Mesenchymal stem cell (in vitro differentiated cells and primary cell): ENCODE measurements around the gene SCAPER.

Experiments used
- DNase-seq: peaks from one replicate; pipeline ENCODE4 v3.0.0-alpha.2; 2013
- H2AFZ ChIP-seq: one replicate; pipeline ENCODE4 v1.6.1; 2013; ENCODE audit warnings: low read depth, mild to moderate bottlenecking, control low read depth, inconsistent platforms, low read length, moderate library complexity
- H2AK5ac ChIP-seq: 2 replicates; pipeline ENCODE4 v1.6.1; 2013; ENCODE audit warnings: low read length, moderate library complexity, mild to moderate bottlenecking, inconsistent platforms; ENCODE audit not compliant: severe bottlenecking
- H2BK120ac ChIP-seq: one replicate; pipeline ENCODE4 v1.6.1; 2013; ENCODE audit warnings: low read depth, mild to moderate bottlenecking, inconsistent platforms, low read length, moderate library complexity
- H2BK12ac ChIP-seq, 2 experiments: one replicate each; pipeline ENCODE4 v1.6.1; 2013; ENCODE audit warnings: inconsistent platforms in 2 of 2, low read length in 2 of 2, mild to moderate bottlenecking in 2 of 2, moderate library complexity in 2 of 2, control low read depth in 1 of 2
- H2BK15ac ChIP-seq: one replicate; pipeline ENCODE4 v1.6.1; 2013; ENCODE audit warnings: mild to moderate bottlenecking, low read depth, inconsistent platforms; ENCODE audit not compliant: poor library complexity, severe bottlenecking
- H2BK5ac ChIP-seq: 2 replicates; pipeline ENCODE4 v1.6.1; 2013; ENCODE audit warnings: low read depth, mild to moderate bottlenecking, low read length, control low read depth, inconsistent platforms; ENCODE audit not compliant: poor library complexity, severe bottlenecking
- H3K14ac ChIP-seq, 2 experiments: one replicate each; pipeline ENCODE4 v1.6.1; 2013; ENCODE audit warnings: inconsistent platforms in 2 of 2, low read length in 2 of 2, control low read depth in 1 of 2, mild to moderate bottlenecking in 1 of 2, moderate library complexity in 1 of 2
- H3K18ac ChIP-seq, 2 experiments: one replicate each; pipeline ENCODE4 v1.6.1; 2013; ENCODE audit warnings: inconsistent platforms in 2 of 2, low read length in 2 of 2, control low read depth in 1 of 2, low read depth in 1 of 2, mild to moderate bottlenecking in 1 of 2
- H3K23ac ChIP-seq, 2 experiments: one replicate each; pipeline ENCODE4 v1.6.1; 2013; ENCODE audit warnings: inconsistent platforms in 2 of 2, low read length in 2 of 2, mild to moderate bottlenecking in 2 of 2, moderate library complexity in 2 of 2, control low read depth in 1 of 2
- H3K27ac ChIP-seq: 2 replicates; pipeline ENCODE4 v1.5.1; 2013; ENCODE audit warnings: mild to moderate bottlenecking, moderate library complexity, low read length, control low read depth, inconsistent platforms; ENCODE audit not compliant: poor library complexity, severe bottlenecking
- H3K27me3 ChIP-seq, 2 experiments: 2 replicates each; pipeline versions ENCODE4 v1.6.1 to v1.7.0; 2013; ENCODE audit warnings: low read length in 2 of 2, mild to moderate bottlenecking in 2 of 2, moderate library complexity in 2 of 2, control low read depth in 1 of 2, inconsistent platforms in 1 of 2; ENCODE audit not compliant: control insufficient read depth in 1 of 2, insufficient read depth in 1 of 2
- H3K36me3 ChIP-seq, 2 experiments: 2 replicates each; pipeline versions ENCODE4 v1.6.1 to v1.7.0; 2013; ENCODE audit warnings: low read length in 2 of 2, control low read depth in 1 of 2, inconsistent platforms in 1 of 2, low read depth in 1 of 2, mild to moderate bottlenecking in 1 of 2; ENCODE audit not compliant: insufficient read depth in 2 of 2, control insufficient read depth in 1 of 2
- H3K4ac ChIP-seq, 2 experiments: one replicate each; pipeline ENCODE4 v1.6.1; 2013; ENCODE audit warnings: inconsistent platforms in 2 of 2, low read length in 2 of 2, mild to moderate bottlenecking in 2 of 2, moderate library complexity in 2 of 2, control low read depth in 1 of 2, low read depth in 1 of 2
- H3K4me1 ChIP-seq: 2 replicates; pipeline ENCODE4 v1.6.1; 2013; ENCODE audit warnings: low read depth, low read length, control low read depth; ENCODE audit not compliant: control insufficient read depth, insufficient read depth
- H3K4me2 ChIP-seq: 2 replicates; pipeline ENCODE4 v1.6.1; 2013; ENCODE audit warnings: low read length, mild to moderate bottlenecking, inconsistent platforms; ENCODE audit not compliant: poor library complexity, severe bottlenecking
- H3K4me3 ChIP-seq, 2 experiments: 2 replicates each; pipeline versions ENCODE4 v1.5.1 to v1.7.0; 2013; ENCODE audit warnings: low read length in 2 of 2, mild to moderate bottlenecking in 2 of 2, control low read depth in 1 of 2, low read depth in 1 of 2; ENCODE audit not compliant: insufficient read depth in 1 of 2
- H3K79me1 ChIP-seq: replicated peaks from 2 replicates; pipeline ENCODE4 v1.6.1; 2013; ENCODE audit warnings: mild to moderate bottlenecking, control low read depth, low read length, inconsistent platforms; ENCODE audit not compliant: poor library complexity, severe bottlenecking
- H3K9ac ChIP-seq: 2 replicates; pipeline ENCODE4 v1.7.0; 2013; ENCODE audit warnings: mild to moderate bottlenecking, low read length, moderate library complexity
- H3K9me3 ChIP-seq: 2 replicates; pipeline ENCODE4 v1.7.0; 2013; ENCODE audit warnings: mild to moderate bottlenecking, low read length; ENCODE audit not compliant: control insufficient read depth
- H4K8ac ChIP-seq: one replicate; pipeline ENCODE4 v1.6.1; 2013; ENCODE audit warnings: inconsistent platforms, mild to moderate bottlenecking, low read length, moderate library complexity
- H4K91ac ChIP-seq: one replicate; pipeline ENCODE4 v1.6.1; 2013; ENCODE audit warnings: mild to moderate bottlenecking, low read length, inconsistent platforms
- WGBS: methylation state at CpG from one replicate; pipeline ENCODE4 v1.1.7; 2013; ENCODE audit warnings: mixed read lengths; 5-methylcytosine and 5-hydroxymethylcytosine counted together

Gene SCAPER

GRCh38 chr15:76460871-76461270 lies 444.3 kb downstream of the SCAPER start:
- H2AK5ac ChIP-seq: no peak overlapping the region
- H3K4me1 ChIP-seq: no peaks in the 10 kb centered on the region
- no peaks in the 10 kb centered on the region for H3K27me3 ChIP-seq
- H2AFZ ChIP-seq: no peak overlapping the region
- no peak overlapping the region for H2BK5ac ChIP-seq
- H3K27ac ChIP-seq: no peak overlapping the region
- no peak overlapping the region for H2BK15ac ChIP-seq
- DNase-seq: no peak
- H3K14ac ChIP-seq: no peak overlapping the region
- WGBS: 83% methylated on average over 1 of the region's 1 CpG
- H3K18ac ChIP-seq: no peak overlapping the region
- H3K4me3 ChIP-seq: no peak overlapping the region
- no peak overlapping the region for H2BK120ac ChIP-seq
- H3K9ac ChIP-seq: no peak overlapping the region
- H4K91ac ChIP-seq: no peak overlapping the region
- no peak overlapping the region for H3K23ac ChIP-seq
- H4K8ac ChIP-seq: no peak overlapping the region
- H3K79me1 ChIP-seq: no peaks in the 10 kb centered on the region
- H3K9me3 ChIP-seq: peaks cover 28% of the 10 kb centered on the region
- H2BK12ac ChIP-seq: no peak overlapping the region
- H3K4ac ChIP-seq: no peak overlapping the region
- no peak overlapping the region for H3K4me2 ChIP-seq
- no peaks in the 10 kb centered on the region for H3K36me3 ChIP-seq

GRCh38 chr15:76460347-76460746 lies 444.8 kb downstream of the SCAPER start:
- H4K91ac ChIP-seq: no peak overlapping the region
- no peak overlapping the region for H3K18ac ChIP-seq
- H3K23ac ChIP-seq: no peak overlapping the region
- H3K4me3 ChIP-seq: no peak overlapping the region
- no peak overlapping the region for H3K4ac ChIP-seq
- WGBS: 95% methylated on average over 2 of the region's 3 CpGs
- H3K9ac ChIP-seq: no peak overlapping the region
- H2BK15ac ChIP-seq: no peak overlapping the region
- no peak overlapping the region for H2AFZ ChIP-seq
- no peak overlapping the region for H4K8ac ChIP-seq
- H3K4me2 ChIP-seq: no peak overlapping the region
- no peak overlapping the region for H3K27ac ChIP-seq
- H2BK120ac ChIP-seq: no peak overlapping the region
- H3K4me1 ChIP-seq: no peaks in the 10 kb centered on the region
- H2BK5ac ChIP-seq: no peak overlapping the region
- H3K14ac ChIP-seq: no peak overlapping the region
- no peak for DNase-seq
- no peak overlapping the region for H2AK5ac ChIP-seq
- H2BK12ac ChIP-seq: no peak overlapping the region
- peaks cover 23% of the 10 kb centered on the region for H3K9me3 ChIP-seq
- no peaks in the 10 kb centered on the region for H3K79me1 ChIP-seq
- H3K36me3 ChIP-seq: no peaks in the 10 kb centered on the region
- H3K27me3 ChIP-seq: no peaks in the 10 kb centered on the region

GRCh38 chr15:76451540-76451939 lies 453.6 kb downstream of the SCAPER start:
- Histone ChIP-seq H3K4me3 (no peak overlapping the region), H3K4ac (no peak overlapping the region), H3K9me3 (no peaks in the 10 kb centered on the region), H2AK5ac (no peak overlapping the region), H4K91ac (no peak overlapping the region), H2AFZ (no peak overlapping the region), H3K27ac (no peak overlapping the region), H2BK5ac (no peak overlapping the region), H2BK120ac (no peak overlapping the region), H4K8ac (no peak overlapping the region), H3K9ac (no peak overlapping the region), H3K23ac (no peak overlapping the region), H2BK12ac (no peak overlapping the region), H2BK15ac (no peak overlapping the region), H3K18ac (no peak overlapping the region), H3K4me2 (no peak overlapping the region), H3K36me3 (no peaks in the 10 kb centered on the region), H3K4me1 (no peaks in the 10 kb centered on the region), H3K79me1 (no peaks in the 10 kb centered on the region), H3K14ac (no peak overlapping the region), H3K27me3 (no peaks in the 10 kb centered on the region)
- DNase-seq: no peak
- 7% methylated on average over 1 of the region's 1 CpG for WGBS

- DNase-seq: no peak
- Histone ChIP-seq H2AK5ac (no peak overlapping the region), H2BK12ac (no peak overlapping the region), H3K36me3 (no peaks in the 10 kb centered on the region), H4K8ac (no peak overlapping the region), H2AFZ (no peak overlapping the region), H3K14ac (no peak overlapping the region), H3K27me3 (no peaks in the 10 kb centered on the region), H3K23ac (no peak overlapping the region), H3K9me3 (no peaks in the 10 kb centered on the region), H4K91ac (no peak overlapping the region), H3K4me3 (no peak overlapping the region), H3K79me1 (no peaks in the 10 kb centered on the region), H2BK5ac (no peak overlapping the region), H3K4ac (no peak overlapping the region), H2BK120ac (no peak overlapping the region), H3K4me1 (no peaks in the 10 kb centered on the region), H3K4me2 (no peak overlapping the region), H3K27ac (no peak overlapping the region), H2BK15ac (no peak overlapping the region), H3K18ac (no peak overlapping the region), H3K9ac (no peak overlapping the region)
- WGBS: 98% methylated on average over 1 of the region's 1 CpG
Measured at GRCh38 chr15:76449455-76449854, 455.7 kb downstream of the SCAPER start.
